RKO (cell line): ENCODE data around the gene ITPR1.
"Not testable (repeated sequence)": the region's sequence is repeated elsewhere in the genome, so short reads cannot be mapped to it uniquely, and the experiment has no call there.

Experiments used
- DNase-seq: peaks from one replicate; pipeline ENCODE4 v3.0.0-alpha.2; 2016; ENCODE audit warnings: low spot score

Gene ITPR1

DNA sequence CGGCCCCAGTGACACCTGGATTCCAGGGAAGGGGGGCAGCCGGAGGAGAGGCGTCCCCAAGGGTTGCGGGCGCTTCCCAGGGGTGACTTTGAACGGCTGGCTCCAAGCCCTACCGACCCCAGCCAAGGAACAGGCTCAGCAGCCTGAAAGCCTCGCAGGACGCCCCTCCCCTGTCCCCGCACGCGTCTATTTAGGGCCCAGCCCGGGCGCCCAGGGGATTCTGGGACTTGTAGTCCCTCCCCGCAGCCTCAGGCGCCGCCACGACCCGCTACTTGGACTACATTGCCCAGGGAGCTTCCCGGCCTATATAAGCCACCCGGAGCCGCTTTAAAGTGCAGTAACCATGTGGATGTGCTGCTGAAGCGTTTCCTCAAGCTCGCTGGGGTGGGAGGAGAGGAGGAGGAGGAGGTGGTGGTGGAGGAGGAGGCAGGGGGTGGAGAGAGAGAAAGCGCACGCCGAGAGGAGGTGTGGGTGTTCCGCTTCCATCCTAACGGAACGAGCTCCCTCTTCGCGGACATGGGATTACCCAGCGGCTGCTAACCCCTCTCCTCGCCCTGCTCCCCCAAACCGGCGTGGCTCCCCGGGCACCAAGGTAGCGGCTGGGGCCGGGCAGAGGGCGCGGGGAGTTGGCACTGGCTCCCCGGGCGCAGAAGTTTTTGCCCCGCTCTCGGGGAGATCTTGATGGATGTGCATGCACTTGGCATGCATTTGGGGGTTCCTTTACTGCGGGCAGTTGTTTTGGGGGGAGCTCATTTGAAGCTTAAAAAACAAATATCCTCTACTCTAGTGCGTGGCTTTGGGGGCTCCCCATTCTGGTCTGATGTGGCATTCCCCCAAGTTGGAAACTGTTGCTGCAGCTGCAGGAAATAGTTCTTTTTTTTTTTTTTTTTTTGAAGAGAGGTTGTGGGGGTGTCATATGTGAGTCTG is at the start of gene ITPR1:
Gene ITPR1 (plus strand): TSS at position 335 of the 927 bp plus-strand sequence. CDS start 23,144 bp downstream, outside the sequence.
- peak; percentile 95 for DNase-seq

DNA sequence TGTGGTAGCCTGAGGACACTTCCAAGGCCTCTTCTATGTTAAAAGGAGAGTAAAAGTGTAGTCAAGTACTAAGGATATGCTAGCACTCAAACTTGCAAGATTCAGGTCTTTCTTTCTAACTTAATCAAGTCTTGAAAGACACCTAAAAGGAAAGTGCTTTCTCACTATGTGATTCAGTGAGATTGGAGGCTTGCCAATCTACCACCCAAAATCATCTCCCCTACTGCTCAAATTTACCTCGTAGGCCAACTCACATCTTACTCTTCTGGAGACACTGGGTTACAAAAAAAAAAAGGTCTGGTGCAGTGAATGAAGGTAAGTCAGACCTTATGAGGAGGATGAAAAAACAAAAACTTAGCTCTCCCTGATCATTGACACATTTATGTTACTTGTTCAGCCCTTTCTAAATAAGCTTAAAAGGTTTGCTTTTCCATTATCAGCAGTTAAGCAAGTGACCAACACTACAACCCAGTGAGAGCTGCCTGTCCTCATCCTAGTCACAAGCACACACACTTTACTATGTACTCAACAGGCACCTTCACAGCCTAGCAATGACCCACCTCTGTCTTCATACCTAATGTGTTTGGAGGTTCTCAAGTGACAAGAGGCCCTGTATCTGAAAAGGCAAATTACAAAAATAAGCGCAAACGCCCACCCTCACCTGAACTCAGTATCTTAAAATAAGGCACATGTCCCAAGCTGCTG is 45.7 kb upstream of the ITPR1 start:
- no peak for DNase-seq

DNA sequence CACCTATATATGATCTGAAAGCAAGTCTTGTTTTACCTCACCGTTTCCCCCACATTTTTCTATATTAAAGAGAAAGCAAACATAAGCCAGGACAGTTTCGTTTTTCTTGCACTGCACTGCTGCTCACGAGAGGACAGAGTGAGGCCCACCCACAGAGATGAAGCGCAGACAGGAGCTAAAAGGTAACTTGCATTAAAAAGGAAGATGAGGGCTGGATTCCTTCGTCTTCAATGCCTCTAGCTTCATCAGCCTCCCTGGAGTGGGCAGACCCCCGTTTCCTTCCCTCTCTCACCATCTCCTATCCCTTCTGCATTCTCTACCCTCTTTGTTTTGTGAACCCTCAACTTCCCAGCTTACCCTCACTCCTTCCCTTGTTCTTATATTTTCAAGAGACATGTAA is 45.0 kb upstream of the ITPR1 start:
- no peak for DNase-seq

DNA sequence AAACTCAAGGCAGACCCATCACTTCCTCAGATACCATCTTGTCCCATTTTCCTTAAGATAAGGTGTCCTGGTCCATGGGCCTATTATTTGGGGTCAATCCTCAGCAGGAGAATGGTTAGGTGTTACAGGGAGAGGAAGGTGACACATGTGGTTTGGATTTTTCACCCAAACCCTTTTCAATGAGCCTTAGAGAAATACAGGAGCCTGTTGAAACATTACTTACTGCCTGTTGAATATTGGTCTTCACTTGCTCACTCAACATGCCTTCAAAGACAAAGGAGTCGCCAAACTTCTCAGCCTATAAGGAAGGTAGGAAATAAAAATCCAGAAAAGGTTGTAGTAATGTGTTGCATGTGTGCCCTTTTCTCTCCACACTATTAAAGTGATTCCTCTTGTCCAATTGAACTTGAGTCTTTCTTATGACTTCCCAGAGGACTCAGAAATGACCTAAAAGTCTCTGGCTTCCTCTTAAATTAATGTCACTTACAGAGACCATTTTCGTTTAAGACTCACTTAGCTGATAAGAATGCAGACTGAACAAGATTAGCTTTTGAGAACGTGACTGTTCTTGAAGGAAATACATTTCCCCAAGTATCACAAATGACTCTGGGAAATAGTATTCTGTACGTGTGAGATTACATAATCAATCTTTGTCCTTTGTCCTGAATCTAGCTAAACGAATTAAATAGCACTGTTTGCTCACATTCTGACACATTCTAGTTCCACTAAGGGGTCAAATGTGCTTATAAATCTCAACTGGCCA is 43.9 kb upstream of the ITPR1 start:
- DNase-seq, result no peak

DNA sequence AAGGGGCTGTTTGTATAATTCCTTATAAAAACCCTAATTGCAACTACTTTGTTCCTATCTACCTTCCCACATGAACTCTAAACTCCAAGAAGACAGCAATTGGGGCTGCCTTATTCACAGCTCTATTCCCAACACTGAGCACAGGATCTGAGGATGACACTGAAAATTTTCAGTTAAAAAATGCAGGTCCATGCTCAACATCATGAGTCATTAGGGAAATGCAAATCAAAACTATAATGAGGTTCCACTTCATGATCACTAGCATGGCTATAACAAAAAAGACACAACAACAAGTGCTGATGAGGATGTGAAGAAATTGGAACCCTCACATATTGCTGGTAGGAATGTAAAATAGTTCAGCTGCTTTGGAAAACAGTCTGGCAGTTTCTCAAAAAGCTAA is 39.0 kb upstream of the ITPR1 start:
- DNase-seq, result no peak

DNA sequence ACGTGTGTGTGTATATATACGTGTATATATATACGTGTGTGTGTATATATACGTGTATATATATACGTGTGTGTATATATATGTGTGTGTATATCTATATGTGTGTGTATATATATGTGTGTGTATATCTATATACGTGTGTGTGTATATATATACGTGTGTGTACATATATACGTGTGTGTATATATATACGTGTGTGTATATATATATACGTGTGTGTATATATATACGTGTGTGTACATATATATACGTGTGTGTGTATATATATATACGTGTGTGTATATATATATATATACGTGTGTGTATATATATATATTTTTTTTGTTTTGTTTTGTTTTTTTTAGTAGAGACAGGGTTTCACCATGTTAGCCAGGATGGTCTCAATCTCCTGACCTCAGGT is 36.4 kb upstream of the ITPR1 start:
- DNase-seq, result not testable (repeated sequence)

DNA sequence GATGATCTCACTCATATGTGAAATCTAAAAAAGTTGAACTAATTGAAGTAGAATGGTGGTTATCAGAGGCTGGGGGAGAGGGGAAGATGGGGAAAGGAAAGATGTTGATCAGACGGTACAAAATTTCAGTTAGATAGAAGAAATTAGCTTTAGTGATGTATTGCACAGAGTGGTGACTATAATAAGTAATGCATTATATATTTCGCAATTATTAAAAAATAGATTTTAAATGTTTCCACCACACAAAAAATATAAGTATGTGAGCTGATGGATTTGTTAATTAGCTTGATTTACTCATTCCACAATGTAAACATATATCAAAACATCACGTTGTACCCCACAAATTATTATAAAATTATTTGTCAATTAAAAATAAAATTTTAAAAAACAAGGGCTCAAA is 34.2 kb upstream of the ITPR1 start:
- DNase-seq, result no peak

DNA sequence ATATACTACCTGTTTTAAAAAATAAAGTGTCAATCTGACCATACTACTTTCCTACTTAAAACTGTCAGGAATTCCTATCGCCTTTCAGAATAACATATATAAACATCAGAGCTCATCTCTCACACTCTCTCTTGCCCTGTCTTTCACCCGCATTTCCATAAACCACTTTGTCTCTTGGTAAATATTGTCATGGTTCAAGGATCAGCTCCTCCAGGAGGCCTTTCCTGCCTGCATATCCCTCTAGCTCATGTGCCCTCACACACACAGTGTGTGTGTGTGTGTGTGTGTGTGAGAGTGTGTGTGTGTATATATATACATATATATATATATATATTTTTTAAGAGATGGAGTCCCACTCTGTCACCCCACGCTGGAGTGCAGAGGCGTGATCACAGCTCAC is 32.8 kb upstream of the ITPR1 start:
- DNase-seq, result no peak

DNA sequence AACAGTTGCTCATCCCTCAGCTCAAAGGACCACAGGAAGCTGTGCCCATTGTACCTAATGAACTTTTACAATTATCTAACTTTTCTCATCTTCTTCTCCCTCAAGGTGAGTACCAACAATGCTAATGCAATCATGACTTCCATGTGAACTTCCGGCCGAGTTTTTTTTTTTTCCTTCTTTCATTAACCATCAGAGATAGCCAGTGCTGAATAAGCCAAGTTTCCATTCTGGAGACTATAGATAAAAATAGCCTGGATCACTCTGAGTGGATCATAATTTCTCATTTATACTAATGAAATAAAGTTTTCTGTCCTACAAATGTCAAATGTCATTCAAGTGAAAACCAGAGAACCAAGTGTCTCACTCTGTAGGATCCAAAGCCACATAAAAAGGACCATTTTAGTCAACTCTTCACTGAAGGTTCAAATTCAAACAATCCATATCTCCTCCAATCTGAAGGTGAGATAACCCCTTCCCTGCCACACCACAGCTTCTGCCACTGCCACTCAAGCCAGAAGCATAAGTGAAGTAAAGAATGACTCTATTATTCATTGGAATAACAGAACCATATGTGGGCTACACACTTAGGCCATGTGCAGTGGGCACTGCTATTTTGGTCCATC is 31.6 kb upstream of the ITPR1 start:
- no peak for DNase-seq

DNA sequence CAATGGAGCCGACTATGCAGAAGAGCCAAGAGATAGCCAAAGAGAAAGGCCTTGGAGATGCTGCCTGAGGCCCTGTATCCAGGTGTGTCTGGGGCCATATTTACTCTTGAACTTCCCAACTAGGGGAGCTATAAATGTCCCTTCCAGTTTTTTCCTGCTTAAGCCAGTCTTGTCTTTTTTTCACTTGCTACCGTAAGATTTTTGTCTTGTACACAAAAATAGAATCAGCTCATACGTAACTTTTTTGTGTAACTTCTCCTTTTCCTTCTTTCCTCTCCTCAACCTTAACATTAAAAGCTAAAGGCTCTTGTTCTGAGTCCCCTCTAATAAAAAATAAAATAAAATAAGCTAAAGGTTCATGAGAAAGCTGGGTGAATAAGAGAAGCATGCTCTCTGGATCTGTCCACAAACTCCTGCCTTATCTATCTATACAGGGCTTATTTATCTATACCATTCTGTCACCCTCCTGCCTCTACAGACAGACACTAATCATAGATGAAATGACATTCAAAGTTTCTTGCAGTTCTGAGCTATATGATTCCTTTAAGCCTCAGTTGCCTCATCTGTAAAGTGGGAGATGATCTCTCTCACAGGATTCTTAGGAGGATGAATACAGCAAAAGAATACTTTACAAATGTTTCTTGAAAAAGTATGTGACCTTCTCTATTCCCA is 30.6 kb upstream of the ITPR1 start:
- no peak for DNase-seq

DNA sequence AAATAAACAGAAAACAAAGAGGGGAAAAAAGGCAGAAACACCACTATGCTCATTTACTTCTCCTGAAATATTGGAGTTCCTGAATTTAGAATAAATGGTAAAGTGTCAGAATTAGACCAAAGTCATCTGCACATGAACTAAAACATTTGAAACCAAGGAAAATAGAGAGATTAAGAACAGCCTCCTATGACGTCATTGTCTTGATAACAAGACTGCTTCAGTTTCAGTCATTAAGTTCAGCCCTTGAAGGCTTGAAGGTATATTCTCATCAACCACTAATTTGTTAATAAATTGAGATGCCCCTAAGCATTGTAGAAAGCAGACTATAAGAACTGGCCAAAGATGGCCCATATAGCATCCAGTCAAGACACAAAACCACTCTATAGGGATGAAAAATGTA is 28.6 kb upstream of the ITPR1 start:
- no peak for DNase-seq

DNA sequence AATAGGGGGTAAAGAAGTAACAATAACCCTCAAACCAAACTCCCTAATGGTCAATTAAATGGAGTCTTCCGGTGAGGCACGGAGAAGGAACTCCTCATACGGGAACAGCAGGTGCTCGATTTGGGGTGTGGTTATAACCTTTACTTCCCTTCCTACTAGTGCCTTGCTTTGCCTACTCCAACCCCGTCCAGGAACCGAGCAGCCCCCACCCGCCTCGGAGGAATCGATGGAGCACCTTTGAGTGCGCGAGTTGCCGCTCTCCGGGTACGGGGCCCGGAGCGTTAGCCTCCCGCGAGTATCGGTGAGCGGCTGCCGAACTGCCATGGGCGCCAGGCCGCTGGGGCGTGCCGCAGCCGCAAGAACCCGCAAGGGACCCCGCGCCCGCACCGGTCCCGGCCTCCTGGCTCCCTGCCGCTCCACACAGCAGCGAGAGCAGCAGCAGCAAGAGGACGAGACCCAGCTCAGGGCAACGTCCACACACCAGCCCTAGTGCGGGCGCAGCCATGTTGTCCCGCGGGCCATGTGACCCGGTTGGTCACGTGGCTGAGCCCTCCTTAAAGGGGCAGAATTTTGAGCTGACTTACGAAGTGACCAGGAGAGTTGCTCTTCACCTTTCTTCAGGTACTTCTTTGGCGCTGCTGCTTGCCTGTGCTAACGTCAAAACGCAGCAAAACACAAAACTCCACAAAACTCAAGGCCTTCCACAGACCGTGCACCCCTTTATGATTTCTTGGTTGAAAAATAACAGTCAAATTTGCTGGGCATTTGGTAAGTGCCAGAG is 26.2 kb upstream of the ITPR1 start, which contains the start of gene SUMF1:
Gene SUMF1 (minus strand): TSS at position 529 of the 781 bp plus-strand sequence. CDS start 24 bp downstream, at position 505.
- peak; percentile 83 for DNase-seq

DNA sequence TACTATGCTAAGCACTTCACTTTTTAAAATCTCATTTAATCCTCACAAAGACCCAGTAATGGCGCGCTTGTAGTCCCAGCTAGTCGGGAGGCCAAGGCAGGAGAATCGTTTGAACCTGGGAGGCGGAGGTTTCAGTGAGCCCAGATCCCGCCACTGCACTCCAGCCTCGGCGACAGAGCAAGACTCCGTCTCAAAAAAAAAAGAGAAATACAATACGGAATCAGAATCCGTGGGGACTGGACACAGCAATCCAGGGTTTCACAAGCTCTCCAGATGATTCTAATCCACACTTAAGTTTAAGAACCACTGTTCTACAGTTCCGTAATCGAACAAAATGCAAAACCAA is 25.7 kb upstream of the ITPR1 start:
- DNase-seq, result no peak

DNA sequence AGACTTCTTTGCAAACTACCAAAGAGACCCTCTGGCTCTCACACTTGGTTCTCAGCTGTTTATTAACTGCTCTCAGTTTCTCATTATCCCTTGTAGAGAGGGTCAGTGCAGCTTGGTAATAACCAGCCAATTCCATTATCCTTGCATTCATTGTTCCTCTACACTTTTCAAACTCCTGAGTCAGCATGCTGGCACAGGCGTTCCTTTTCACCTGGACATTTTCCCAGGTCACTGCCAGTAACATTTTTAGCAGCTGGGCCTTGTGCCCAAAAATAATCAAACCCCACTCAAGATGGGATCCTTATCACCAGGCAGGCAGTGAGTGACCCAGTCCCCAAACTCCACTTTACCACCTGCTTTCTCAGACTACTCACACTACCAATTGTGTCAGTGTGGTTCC is 21.2 kb upstream of the ITPR1 start:
- no peak for DNase-seq

DNA sequence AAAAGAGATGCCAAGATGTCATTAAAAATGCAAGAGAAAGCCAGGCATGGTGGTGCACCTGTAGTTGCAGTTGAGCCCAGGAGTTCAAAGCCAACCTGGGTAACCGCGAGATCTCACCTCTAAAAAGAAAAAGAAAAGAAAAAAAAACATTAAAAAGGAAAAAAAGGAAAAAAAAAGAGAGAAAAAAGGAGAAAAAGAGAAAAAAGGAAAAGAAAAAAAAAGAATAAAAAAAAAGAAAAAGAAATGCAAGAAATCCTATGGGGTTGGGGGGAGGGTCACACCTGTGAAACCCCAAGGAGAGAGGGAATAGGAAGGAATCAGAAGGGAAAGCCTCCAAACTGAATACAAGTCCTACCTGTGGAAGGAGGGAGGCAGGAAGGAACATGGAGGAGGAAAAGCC is 20.8 kb upstream of the ITPR1 start:
- no peak for DNase-seq

DNA sequence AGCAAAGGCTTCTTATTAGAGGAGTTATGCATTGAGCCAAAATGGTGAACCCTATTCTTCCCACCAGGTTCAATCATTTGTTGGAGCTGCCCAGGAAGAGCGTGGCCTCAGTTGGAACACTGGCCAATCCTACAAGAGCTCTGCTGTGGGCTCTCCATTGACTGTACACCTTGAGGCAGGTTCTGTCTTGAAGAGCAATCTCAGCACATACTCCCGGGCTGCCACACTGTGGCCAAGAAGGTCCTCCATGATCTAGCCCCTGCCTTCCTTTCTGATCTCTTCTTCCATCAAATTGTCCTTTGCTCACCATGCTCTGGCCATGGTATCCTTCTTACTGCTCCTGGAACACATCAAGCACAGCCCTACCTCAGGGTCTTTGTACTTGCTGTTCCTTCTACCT is 20.4 kb upstream of the ITPR1 start:
- DNase-seq, result no peak

DNA sequence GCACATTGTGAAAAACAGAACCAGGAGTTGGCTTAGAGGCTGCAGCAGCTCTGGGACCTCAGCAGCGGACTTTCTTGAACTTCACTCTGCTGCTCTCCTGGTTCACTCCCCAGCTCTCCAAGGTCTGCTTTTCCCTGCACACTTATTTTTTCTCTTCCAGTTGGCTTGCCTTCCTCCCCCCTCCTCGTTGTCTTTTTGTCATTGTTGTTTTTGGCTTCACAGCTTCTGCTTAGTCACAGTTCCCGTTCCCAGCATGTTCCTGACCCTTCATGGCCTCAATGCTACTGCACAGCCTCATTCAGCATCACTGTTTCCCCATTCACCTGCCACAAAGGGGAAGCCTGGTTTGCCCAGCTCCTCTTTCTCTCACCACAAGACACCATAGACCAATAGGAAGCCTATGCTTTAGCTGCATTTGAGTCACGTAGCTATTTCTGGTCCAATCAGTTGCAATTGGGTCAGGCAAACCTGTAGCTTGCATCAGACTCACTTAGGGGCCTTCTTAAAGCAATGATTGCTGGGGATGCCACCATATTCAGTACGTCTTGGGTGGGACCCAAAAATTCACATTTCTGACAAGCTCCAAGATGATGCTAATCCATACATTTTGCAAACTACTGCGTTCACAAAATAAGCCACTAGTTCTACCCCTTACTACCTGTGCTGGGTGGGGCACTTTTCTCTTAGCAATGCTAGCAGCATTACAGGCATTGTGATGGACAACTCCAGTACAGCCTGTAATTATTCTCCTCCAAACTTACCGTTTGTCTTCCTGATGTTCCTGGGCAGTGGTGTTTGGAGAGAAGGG is 18.3 kb upstream of the ITPR1 start:
- DNase-seq, result no peak

DNA sequence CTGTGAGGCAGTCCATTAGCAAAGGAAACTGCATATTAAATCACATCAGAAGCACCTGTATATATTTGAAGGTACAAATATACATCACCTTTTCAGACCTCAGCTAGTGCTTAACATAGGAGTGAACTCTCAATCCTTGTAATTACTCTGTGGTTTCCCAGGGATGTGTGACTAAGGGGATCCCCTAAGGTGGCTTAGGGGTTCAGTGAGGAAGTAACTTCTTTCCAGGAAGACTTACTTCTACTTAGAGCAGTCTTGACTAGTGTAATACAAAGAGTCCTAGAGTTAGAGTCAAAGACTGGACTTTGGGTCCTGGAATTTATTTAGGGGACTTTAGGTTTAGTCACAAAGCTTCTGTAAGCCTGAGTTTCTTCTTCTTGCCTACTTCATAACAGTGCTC is 17.3 kb upstream of the ITPR1 start:
- no peak for DNase-seq

DNA sequence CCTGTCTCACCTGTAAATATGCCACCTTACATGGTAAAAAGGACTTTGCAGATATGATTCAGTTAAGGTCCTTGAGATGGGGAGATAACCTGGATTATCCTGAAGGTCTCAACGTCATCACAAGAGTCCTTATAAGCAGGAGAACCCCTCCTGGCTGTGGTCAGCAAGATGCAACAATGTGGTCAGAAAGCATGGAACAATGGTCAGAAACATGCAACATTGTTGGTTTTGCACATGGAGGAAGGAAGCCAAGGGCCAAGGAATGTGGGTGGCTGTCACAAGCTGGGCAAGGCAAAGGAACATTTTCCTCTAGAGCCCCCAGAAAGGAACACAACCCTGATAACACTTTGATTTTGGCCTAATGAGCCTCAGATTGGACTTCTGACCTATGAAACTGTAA is 16.7 kb upstream of the ITPR1 start:
- no peak for DNase-seq

DNA sequence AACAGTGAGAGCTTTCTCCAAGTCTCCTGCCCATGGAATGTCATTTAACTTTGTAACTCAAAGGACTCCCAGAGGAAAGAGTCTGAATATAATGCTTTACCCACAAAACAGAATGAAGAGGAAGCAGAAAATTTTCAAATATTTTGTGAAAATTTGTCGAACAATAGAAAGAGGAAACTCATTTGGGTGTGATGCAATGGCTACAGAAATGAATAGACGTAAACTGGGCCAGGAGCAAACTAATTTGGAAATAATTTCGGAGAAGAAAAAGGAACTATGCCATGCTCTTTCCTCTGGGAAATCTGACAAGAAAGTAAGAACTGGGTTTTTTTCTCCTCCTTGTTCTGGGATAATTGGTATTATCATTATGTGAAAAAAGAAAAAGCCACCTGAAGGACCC is 14.9 kb upstream of the ITPR1 start:
- no peak for DNase-seq
